Measurements from ENCODE around the gene RET. TPM values are rescaled to one million over a fixed set of nuclear protein-coding genes. Genes with fewer than 3 reads are reported as not detected.

Gene RET
- total and polyA plus RNA-seq, 2 experiments from 2014 or later = 0.50 TPM; not detected in 1

DNA sequence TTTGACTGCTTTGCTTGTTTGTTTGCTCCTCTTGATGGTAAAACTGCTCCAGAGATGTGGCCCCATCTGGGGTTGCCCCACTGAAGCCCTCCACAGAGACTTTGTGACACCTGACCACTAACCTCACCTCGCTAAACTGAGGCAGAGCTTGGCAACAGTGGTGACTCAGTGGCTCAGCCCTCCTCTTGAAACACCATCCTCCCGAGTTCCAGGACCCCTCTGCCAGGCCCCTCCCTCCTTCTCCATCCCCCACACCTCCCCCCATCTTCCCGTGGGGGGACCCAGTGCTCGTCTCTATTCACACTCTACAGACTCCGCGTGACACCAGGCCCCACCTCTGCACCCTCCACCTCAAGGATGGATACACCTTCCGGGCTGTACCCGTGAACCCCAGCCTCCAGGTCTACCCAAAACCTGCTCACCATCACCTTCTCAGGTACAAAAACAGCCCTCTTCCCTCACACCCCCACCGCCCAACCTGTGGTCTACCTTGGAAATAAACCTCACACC lies 19.0 kb upstream of the RET start:
- DNase-seq (ENCODE audit: low spot score) = no peak
- no peaks in the 10 kb centered on the region for H3K36me3 ChIP-seq (replicated peaks; ENCODE audit: insufficient read depth, low read depth)
- WGBS (ENCODE audit: low lambda C conversion rate, missing lambda C conversion rate) = 83% methylated on average over 9 of the region's 9 CpGs
- H3K4me2 ChIP-seq = no peak overlapping the region
- no peaks in the 10 kb centered on the region for H3K27me3 ChIP-seq
- no peak overlapping the region for H3K4me3 ChIP-seq
- no peak overlapping the region for H2AFZ ChIP-seq
- no peak overlapping the region for H3K27ac ChIP-seq
- no peaks in the 10 kb centered on the region for H3K9me2 ChIP-seq (replicated peaks; ENCODE audit: insufficient read depth)
- H3K4me1 ChIP-seq (ENCODE audit: insufficient read depth) = no peaks in the 10 kb centered on the region
- H4K20me1 ChIP-seq (ENCODE audit: insufficient read depth, poor library complexity, severe bottlenecking) = no peaks in the 10 kb centered on the region
- no peaks in the 10 kb centered on the region for H3K9me3 ChIP-seq (ENCODE audit: low read depth)
- TF ChIP-seq, protein P1, sequence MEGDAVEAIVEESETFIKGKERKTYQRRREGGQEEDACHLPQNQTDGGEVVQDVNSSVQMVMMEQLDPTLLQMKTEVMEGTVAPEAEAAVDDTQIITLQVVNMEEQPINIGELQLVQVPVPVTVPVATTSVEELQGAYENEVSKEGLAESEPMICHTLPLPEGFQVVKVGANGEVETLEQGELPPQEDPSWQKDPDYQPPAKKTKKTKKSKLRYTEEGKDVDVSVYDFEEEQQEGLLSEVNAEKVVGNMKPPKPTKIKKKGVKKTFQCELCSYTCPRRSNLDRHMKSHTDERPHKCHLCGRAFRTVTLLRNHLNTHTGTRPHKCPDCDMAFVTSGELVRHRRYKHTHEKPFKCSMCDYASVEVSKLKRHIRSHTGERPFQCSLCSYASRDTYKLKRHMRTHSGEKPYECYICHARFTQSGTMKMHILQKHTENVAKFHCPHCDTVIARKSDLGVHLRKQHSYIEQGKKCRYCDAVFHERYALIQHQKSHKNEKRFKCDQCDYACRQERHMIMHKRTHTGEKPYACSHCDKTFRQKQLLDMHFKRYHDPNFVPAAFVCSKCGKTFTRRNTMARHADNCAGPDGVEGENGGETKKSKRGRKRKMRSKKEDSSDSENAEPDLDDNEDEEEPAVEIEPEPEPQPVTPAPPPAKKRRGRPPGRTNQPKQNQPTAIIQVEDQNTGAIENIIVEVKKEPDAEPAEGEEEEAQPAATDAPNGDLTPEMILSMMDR (IDR thresholded peaks at IDR 0.05; ENCODE audit: poor library complexity) = no peak
- TF ChIP-seq EZH2 (IDR thresholded peaks at IDR 0.05; ENCODE audit: borderline replicate concordance) (no peak), EZH2phosphoT487 (IDR thresholded peaks at IDR 0.05; ENCODE audit: low read depth, severe bottlenecking, unreplicated experiment) (no peak)
- no peaks in the 10 kb centered on the region for H3K79me2 ChIP-seq

DNA sequence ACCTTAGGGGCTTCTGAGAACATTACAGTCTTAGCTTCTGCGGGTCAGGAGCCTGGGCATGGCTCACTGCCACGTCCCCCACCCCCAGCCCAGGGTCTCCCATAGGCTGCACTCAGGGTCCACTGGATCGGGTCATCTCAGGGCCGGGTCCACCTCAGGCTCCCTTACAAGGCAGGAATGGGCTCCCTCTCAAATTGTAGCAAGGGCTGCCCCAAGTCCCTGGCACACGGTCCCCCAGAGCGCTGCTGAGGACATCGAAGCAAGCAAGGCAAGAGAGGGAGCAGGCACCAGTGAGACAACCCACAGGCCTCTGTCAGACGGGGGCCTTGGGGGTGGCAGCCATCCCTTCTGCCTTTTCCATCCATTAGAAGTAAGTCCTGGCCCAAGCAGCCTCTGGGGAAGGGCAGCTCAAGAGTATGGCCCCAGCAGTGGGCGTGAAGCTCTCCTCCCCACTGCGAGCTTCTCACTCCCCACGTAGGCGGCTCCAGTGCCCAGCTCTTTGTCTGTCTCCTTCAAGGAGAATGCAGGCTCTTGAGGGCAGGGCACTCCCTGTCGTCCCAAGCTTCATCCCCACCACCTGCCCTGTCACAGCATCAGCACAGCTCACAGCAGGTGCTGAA lies 18.0 kb upstream of the RET start:
- 82% methylated on average over 13 of the region's 13 CpGs for WGBS (ENCODE audit: low lambda C conversion rate, missing lambda C conversion rate)
- no peak for DNase-seq (ENCODE audit: low spot score)
- Histone ChIP-seq H3K4me3 (no peak overlapping the region), H3K79me2 (no peaks in the 10 kb centered on the region), H3K4me1 (ENCODE audit: insufficient read depth) (no peaks in the 10 kb centered on the region), H3K36me3 (replicated peaks; ENCODE audit: insufficient read depth, low read depth) (no peaks in the 10 kb centered on the region), H3K27ac (no peak overlapping the region), H3K4me2 (no peak overlapping the region), H2AFZ (no peak overlapping the region), H3K9me2 (replicated peaks; ENCODE audit: insufficient read depth) (no peaks in the 10 kb centered on the region), H3K9me3 (ENCODE audit: low read depth) (no peaks in the 10 kb centered on the region), H3K27me3 (no peaks in the 10 kb centered on the region), H4K20me1 (ENCODE audit: insufficient read depth, poor library complexity, severe bottlenecking) (no peaks in the 10 kb centered on the region)
- TF ChIP-seq EZH2 (IDR thresholded peaks at IDR 0.05; ENCODE audit: borderline replicate concordance) (no peak), EZH2phosphoT487 (IDR thresholded peaks at IDR 0.05; ENCODE audit: low read depth, severe bottlenecking, unreplicated experiment) (no peak)
- TF ChIP-seq, protein P1 (IDR thresholded peaks at IDR 0.05; ENCODE audit: poor library complexity) = no peak

- no peak overlapping the region for H3K4me3 ChIP-seq
- TF ChIP-seq, protein P1 (IDR thresholded peaks at IDR 0.05; ENCODE audit: poor library complexity) = no peak
- TF ChIP-seq EZH2phosphoT487 (IDR thresholded peaks at IDR 0.05; ENCODE audit: low read depth, severe bottlenecking, unreplicated experiment) = no peak
- TF ChIP-seq EZH2 (IDR thresholded peaks at IDR 0.05; ENCODE audit: borderline replicate concordance) = no peak
- 84% methylated on average over 6 of the region's 6 CpGs for WGBS (ENCODE audit: low lambda C conversion rate, missing lambda C conversion rate)
- no peaks in the 10 kb centered on the region for H3K36me3 ChIP-seq (replicated peaks; ENCODE audit: insufficient read depth, low read depth)
- H3K27ac ChIP-seq = no peak overlapping the region
- DNase-seq (ENCODE audit: low spot score) = no peak
- no peaks in the 10 kb centered on the region for H3K9me2 ChIP-seq (replicated peaks; ENCODE audit: insufficient read depth)
- no peaks in the 10 kb centered on the region for H3K27me3 ChIP-seq
- no peak overlapping the region for H2AFZ ChIP-seq
- H3K4me1 ChIP-seq (ENCODE audit: insufficient read depth) = no peaks in the 10 kb centered on the region
- no peaks in the 10 kb centered on the region for H3K79me2 ChIP-seq
- no peaks in the 10 kb centered on the region for H4K20me1 ChIP-seq (ENCODE audit: insufficient read depth, poor library complexity, severe bottlenecking)
- H3K4me2 ChIP-seq = no peak overlapping the region
- no peaks in the 10 kb centered on the region for H3K9me3 ChIP-seq (ENCODE audit: low read depth)
These were observed 17.5 kb upstream of the RET start for GRCh38 chr10:43059336-43059720.

Measured in hepatocyte (in vitro differentiated cells).